Muscle of leg (tissue), 11 donors: ENCODE results near the gene TAF8. TPM values are rescaled to one million over a fixed set of nuclear protein-coding genes. Genes with fewer than 3 reads are reported as not detected.

Source experiments
- DNase-seq: peaks from one replicate; pipeline ENCODE4 v3.0.0; 2013
- H3K27ac ChIP-seq: one replicate; pipeline ENCODE4 v1.5.1; 2013; ENCODE audit warnings: mild to moderate bottlenecking, low read length, control low read depth
- H3K27me3 ChIP-seq: one replicate; pipeline ENCODE4 v1.6.1; 2013; ENCODE audit warnings: low read length; ENCODE audit not compliant: control insufficient read depth, insufficient read depth
- H3K36me3 ChIP-seq: one replicate; pipeline ENCODE4 v1.6.1; 2013; ENCODE audit warnings: low read length; ENCODE audit not compliant: control insufficient read depth, insufficient read depth
- H3K4me1 ChIP-seq: one replicate; pipeline ENCODE4 v1.6.1; 2013; ENCODE audit warnings: low read length; ENCODE audit not compliant: control insufficient read depth, insufficient read depth
- H3K4me3 ChIP-seq: one replicate; pipeline ENCODE4 v1.5.1; 2013; ENCODE audit warnings: low read length, control low read depth
- H3K9me3 ChIP-seq: replicated peaks from 2 replicates; pipeline ENCODE4 v1.6.1; 2013; ENCODE audit warnings: low read depth, low read length; ENCODE audit not compliant: control insufficient read depth
- WGBS: methylation state at CpG from one replicate; pipeline ENCODE4 v1.1.5; 2013; ENCODE audit warnings: missing lambda C conversion rate; ENCODE audit not compliant: insufficient coverage; 5-methylcytosine and 5-hydroxymethylcytosine counted together
- polyA plus RNA-seq, 8 donors: library from polyadenylated mRNA; unstranded; fragments of 120-200 nt; gene quantifications; one replicate each; pipeline versions ENCODE4 v1.2.1 to v1.2.3, GENCODE V29; 2013; ENCODE audit warnings: inconsistent platforms in 1 of 8, low replicate concordance in 1 of 8; ENCODE audit not compliant: insufficient read length in 8 of 8, insufficient read depth in 1 of 8
- total RNA-seq: library from RNA; stranded (reverse); fragments of 120-200 nt; gene quantifications from one replicate; pipeline ENCODE4 v1.2.4, GENCODE V29; 2013

Gene TAF8
- total and polyA plus RNA-seq, 9 donors = 11.4 to 16.6 (median 13.4) TPM

DNA sequence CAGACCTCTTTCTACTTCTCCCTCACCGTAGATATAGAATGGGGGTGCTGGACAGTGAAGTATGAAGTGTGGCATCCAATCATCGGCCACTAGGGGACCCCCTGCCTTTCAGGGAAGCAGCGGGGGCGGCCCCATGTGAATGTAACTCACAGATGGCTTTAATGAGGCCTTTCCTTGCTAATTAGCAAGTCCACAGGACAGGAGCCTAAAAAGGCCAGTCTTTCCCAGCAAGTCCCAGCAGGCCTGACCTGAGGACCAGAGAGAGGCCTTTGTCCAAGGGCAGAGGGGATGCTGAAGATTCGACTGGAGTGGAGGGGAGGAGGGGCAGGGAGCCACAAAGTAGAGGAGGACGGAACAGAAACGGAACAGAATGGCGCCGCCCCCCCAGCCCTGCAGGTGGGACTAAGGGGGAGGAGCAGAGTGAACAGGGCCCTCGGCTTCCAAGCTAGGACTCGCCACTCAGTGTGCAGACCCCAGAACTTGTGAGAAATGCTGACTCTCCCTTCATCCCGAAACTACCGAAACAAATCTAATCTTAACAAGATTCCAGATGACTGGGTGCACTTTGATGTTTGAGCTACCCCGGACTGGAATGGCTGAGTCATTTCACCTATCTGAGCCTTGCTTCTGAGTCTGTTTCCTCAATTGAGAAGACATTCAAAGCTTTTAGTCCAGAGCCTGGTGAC, 86.3 kb downstream of the TAF8 start:
- H3K27ac ChIP-seq = no peak overlapping the region
- no peak for DNase-seq
- H3K4me1 ChIP-seq = peaks cover 4% of the 10 kb centered on the region
- no peak overlapping the region for H3K4me3 ChIP-seq
- H3K9me3 ChIP-seq = no peaks in the 10 kb centered on the region
- 10% methylated on average over 9 of the region's 14 CpGs for WGBS
- no peaks in the 10 kb centered on the region for H3K36me3 ChIP-seq
- H3K27me3 ChIP-seq = peaks cover 10% of the 10 kb centered on the region

Other genes with a start within 250 kb of the TAF8 start
- 2.7 TPM for gene USP49, start 155.1 kb upstream of the TAF8 start, total RNA-seq
- gene USP49, start 155.1 kb upstream of the TAF8 start, polyA plus RNA-seq = 1 to 10 TPM; 4.6 to 6.4 (median 5.1) TPM
- gene MED20, start 129.4 kb upstream of the TAF8 start, total RNA-seq = 17.8 TPM
- 10 to 100 TPM; 16.1 to 21.2 (median 18.9) TPM for gene MED20, start 129.4 kb upstream of the TAF8 start, polyA plus RNA-seq
- 12.2 TPM for gene BYSL, start 129.0 kb upstream of the TAF8 start, total RNA-seq
- gene BYSL, start 129.0 kb upstream of the TAF8 start, polyA plus RNA-seq = 10 to 100 TPM; 33.0 to 45.7 (median 39.2) TPM
- 30.2 TPM for gene CCND3, start 108.7 kb upstream of the TAF8 start, total RNA-seq
- 10 to 100 TPM; 65.7 to 99.9 (median 83.6) TPM for gene CCND3, start 108.7 kb upstream of the TAF8 start, polyA plus RNA-seq
- 0.53 TPM for gene C6orf132, start 92.1 kb downstream of the TAF8 start, total RNA-seq
- 1 to 10 TPM in 2 of 8 donors, under 1 TPM in 6; 0.33 to 2.3 (median 0.68) TPM for gene C6orf132, start 92.1 kb downstream of the TAF8 start, polyA plus RNA-seq
- gene GUCA1A, start 122.8 kb downstream of the TAF8 start, total RNA-seq = 0.04 TPM
- under 1 TPM in 3 of 8 donors, not detected in 5; 0.06 to 0.16 (median 0.12) TPM for gene GUCA1A, start 122.8 kb downstream of the TAF8 start, polyA plus RNA-seq
- 0.80 TPM for gene GUCA1B, start 144.4 kb downstream of the TAF8 start, total RNA-seq
- gene GUCA1B, start 144.4 kb downstream of the TAF8 start, polyA plus RNA-seq = 1 to 10 TPM; 1.1 to 3.0 (median 2.3) TPM
- 35.8 TPM for gene MRPS10, start 167.3 kb downstream of the TAF8 start, total RNA-seq
- gene MRPS10, start 167.3 kb downstream of the TAF8 start, polyA plus RNA-seq = 10 to 100 TPM; 26.9 to 37.8 (median 33.0) TPM